IPS-11a (cell line): ENCODE results near the gene NEGR1.

Source experiments
- H3K4me3 ChIP-seq: one replicate; pipeline ENCODE4 v1.5.1; 2013; ENCODE audit warnings: low read depth, low read length, control low read depth

The NEGR1 gene

DNA sequence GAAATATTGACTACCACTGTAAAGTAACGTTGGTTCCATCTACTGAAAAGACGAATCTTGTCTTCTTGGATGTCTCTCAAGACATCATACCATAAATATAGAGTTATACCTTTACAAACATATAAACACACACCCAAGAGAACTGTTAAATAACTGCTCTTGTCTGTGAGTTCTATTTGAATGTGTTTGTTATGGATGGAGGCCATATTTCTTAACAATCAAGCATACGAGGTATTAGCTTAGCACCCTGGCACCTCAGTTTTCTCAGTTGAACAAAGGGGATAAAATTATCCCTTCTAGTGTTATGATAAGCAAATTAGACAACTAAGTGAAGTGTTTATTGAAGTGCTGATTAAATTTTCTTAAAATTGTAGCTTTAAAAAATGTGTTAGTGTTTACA is 864.9 kb downstream of the NEGR1 start:
- H3K4me3 ChIP-seq = no peak overlapping the region

DNA sequence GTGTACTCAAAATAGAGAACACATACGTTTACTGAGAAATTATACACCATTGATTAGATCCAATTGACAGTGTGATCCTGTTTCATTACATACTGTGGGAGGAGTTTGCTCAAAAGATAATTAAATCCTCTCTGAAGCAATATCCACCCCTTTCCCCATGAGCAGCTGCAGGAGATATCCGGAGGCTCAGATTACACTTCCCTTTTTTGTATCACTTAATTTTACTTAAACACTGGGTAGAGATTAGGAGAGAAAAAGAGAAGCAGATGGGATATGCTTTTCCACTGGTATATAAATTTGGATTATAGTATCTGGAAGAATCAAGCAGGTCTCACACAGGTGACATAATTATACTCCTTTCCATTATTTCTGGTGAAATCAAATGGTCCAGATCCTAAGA is 868.2 kb downstream of the NEGR1 start:
- no peak overlapping the region for H3K4me3 ChIP-seq

DNA sequence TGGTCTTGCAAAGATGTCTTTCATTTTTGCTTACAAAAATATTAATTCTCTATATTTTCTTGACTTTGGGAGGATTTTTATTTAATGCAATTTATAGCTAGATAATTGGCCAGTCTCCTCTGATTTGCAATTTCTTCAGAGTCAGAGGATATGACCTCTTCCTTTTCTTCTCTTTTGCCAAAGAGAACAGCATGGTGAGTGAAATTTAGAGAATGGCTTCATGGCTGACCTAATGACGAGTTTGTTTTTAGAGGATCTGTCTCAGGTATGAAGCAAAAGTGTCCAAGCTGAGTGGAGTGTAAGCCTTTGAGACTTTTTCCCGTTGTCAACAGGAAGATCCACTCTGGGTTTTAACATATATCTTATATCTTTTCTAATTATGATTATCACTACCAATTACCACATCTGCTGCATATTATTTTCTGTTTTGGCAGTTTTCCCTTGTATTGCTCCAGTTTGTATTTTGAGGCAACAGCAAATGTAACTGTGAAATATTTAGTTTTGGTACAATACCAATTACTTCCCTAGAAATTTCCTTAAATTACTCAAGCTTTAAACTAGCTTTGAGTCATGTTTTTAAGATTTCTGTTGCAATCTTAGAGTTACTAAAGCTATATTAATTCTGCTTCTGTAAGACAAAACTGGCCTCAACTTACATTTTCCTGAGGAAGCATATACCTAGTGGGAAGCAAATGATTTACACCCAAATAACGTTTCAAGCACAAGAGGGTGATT is 868.7 kb downstream of the NEGR1 start:
- no peak overlapping the region for H3K4me3 ChIP-seq

DNA sequence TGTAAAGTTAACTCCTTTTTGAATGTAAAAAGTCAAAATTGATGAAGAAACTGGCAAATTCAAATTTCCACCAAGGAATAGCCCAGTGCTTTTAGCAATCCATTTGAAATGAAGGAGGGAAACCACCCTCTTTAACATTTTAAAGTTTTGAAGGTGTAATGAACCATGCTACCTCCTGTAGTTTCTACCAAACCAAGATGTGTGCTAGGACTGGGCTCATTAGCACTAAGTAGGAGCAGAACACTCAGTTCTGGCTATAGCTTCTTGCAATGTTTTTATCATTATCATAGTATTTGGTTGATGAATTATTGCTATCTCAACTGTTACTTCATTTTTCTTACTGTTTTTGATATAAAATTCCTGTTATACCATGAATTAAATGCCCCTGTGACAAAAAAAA is 882.3 kb downstream of the NEGR1 start:
- H3K4me3 ChIP-seq = no peak overlapping the region

DNA sequence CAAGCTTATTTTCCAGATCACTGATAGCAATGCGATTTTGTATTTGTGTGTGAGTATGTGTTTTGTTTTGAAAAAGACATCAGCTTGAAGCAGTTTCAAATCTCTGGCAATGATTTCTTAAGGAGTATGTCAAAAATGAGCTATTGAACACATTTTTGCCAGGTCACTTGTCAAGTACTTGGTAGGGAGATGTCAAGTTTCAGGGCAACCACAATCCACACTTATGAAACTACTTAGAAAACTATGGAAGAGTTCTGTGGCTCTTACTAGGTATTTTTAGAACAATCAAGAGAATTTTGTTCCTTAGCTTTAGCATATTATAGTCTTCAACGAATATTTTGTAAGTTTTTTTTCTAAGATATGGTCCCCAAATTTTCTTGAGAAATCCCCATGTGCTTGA is 882.7 kb downstream of the NEGR1 start:
- H3K4me3 ChIP-seq = no peak overlapping the region

DNA sequence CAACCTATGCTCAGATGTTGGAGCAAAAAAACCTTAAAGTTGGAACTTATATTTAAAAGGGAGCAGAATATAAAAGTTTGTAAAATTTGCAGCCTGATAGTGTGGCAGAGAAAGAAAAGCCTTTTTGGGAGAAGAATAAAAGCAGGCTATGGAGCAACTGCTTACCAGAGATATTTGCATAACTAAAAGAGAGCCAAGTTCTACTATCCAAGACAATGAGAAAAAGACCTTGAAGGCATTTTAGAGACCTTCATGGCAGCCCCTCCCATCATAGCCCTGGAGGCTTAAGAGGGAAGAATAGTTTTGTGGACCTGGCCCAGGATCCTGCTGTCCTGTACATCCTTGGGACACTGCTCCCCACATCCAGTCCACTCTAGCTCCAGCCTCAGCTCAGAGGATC is 889.0 kb downstream of the NEGR1 start:
- no peak overlapping the region for H3K4me3 ChIP-seq

DNA sequence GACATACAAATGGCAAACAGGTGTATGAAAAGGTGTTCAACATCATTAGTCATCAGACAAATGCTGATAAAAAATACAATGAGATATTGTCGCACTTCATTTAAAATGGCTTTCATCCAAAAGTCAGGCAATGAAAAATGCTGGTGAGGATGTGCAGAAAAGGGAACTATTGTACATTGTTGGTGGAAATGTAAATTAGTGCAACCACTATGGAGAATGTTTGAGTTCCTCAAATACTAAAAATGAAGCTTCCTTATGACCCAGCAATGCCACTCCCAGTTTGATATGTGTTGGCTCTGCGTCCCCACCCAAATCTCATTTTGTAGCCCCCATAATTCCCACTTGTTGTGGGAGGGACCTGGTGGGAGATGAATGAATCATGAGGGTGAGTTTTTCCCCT is 891.8 kb downstream of the NEGR1 start:
- no peak overlapping the region for H3K4me3 ChIP-seq

DNA sequence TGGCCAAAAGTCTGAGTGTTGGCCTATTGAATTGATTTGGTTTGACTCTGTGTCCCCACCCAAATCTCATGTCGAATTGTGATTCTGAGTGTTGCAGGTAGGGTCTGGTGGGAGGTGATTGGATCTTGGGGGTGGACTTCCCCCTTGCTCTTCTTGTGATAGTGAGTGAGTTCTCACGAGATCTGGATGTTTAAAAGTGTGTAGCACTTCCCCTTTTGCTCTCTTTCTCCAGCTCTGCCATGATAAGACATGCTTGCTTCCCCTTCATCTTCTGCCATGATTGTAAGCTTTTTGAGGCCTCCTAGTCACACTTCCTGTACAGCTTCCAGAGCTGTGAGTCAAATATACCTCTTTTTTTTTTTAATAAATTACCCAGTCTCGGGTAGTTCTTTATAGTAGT is 904.5 kb downstream of the NEGR1 start:
- no peak overlapping the region for H3K4me3 ChIP-seq

DNA sequence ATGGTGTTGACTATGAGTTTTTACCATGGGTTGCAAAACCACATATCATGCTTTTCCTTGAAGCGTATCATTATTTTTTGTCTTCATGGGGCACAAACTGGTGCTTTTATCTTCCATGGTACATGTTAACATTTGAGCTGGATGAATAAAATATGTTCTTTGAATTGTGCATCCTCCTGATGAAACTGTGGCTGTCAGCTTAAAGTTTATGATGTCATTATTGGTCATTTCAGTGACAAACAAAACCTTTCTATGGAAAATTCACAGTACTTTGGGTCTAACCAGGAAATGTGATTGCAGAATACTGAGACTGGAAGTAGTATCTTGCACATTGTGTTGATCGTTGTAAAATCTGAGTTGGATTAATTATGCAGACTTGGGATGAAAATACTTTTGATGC is 909.8 kb downstream of the NEGR1 start:
- H3K4me3 ChIP-seq = no peak overlapping the region

DNA sequence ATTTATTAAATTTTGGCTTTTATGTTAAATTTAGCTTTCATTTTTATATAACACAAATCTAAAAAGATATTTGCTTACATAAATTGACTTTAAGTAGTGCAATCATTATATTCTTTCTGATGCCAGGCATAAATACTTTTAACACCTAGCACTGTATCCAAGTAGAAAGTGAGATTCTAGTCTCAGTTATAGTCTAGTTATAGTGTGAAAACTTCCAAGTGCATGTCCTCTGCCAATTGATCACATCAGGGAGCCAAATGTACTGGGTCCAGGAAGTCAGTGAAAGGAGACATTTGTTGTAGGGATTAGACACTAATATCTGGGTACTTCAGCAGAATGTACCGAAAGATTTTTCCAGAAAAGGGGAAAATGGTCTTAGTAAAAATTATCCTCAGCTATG is 910.8 kb downstream of the NEGR1 start:
- no peak overlapping the region for H3K4me3 ChIP-seq

DNA sequence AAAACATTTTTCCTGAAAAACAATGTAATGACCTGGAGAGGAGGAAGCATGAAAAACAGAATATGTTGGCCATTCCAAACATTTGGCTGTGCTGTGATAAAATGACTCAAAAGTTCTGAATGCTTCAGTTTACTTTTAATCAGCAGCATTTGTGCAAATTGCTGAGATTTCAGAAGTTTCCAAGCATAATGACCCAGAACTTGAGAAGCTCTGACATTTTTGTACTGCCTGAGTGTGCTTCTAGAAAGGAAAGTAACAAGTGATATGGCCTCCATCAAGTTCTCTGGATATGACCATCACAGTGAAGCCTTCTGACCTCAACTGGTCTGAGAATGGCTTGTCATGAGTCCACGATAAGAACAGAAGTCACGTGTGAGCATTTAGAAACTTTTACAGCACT is 918.1 kb downstream of the NEGR1 start:
- no peak overlapping the region for H3K4me3 ChIP-seq

DNA sequence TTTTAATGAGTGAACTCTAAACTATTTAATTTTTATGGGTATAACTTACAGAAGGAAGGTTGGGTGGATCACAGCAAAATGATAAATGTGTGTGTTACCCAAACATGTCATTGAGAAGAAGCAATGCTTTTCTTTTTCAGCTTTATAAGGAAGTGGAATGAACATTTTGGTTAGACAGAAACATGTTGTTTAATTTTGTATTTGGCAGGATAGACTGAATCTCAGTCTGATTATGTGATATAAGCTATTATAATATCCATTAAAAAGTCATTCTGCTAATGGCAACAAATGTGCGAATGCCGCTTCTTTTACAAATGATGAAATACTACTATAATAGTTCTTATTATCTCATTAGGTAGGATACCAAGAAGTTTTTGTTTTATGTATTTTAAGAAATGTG is 919.6 kb downstream of the NEGR1 start:
- H3K4me3 ChIP-seq = no peak overlapping the region

DNA sequence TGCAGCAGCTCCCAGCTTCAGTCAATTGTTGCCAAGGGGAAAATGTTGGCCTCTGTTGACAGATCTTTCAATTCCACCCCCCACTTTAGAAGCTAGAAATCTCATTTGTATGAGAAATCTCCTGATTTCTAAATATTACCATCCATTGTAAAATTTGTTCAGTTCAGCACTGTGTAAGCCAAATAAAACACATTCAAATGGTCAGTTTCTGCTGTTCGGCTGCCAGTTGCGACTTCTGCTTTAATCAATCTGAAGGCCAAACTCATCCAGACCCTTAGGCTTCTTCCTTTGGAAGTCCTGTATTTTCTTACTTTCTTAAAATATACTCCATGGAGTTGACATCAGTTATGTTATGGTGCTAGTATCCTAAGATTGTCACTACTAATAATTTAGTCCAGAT is 920.3 kb downstream of the NEGR1 start:
- no peak overlapping the region for H3K4me3 ChIP-seq

DNA sequence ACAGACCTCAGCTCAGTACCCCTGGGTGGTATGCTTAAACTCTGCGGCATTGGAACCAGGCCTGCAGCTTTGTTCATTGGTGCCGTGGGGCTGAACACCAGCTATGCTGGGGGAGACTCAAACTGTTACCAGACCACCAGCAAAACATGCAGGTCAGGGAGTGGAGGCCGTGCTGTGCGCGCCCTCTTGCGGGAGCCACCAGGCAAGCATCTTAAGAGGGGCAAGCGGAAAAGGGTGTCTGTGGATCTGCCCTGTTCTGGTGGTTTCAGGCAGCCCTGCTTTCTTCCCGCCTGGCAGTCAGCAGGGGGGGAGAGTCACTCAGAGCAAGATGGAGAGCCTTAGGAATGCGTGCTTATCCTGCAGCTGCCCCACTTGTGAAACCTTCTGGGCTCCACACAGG is 924.6 kb downstream of the NEGR1 start:
- H3K4me3 ChIP-seq = no peak overlapping the region

DNA sequence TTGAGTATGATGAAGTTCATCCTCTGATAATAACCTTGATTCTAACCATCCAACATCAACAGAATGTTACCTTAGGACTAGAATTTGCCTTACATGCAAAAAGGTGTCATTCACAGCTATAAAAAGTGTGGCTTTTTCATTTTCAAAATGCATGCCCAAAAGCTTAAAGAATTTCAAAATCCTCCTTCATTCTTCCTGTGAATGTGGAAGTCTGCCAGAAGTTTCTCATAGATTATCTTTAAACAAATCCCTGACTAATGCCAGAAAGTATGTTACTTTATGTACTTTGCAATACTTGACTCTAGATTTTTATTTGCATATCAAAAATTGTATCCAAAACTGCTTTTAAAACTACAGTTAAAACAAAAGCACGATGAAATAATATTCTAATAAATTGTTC is 930.9 kb downstream of the NEGR1 start:
- H3K4me3 ChIP-seq = no peak overlapping the region

DNA sequence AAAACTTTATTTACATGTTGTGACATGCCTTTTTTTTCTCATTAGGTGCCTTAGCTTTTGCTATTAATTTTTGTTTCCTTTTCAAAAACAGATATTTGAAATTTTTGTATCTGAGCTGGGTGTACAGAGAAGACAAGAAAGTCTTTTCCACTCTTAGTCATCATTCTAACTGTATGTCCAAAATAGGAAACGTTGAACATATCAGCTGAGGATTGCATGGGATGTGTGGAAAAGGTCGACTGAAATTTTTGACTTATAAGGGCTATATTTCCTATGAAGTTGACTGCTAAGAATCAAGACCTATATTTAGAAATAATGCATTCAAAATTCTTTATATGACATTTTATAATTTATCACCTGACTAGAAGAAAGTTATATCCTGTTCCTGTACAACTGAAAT is 931.5 kb downstream of the NEGR1 start:
- H3K4me3 ChIP-seq = no peak overlapping the region

DNA sequence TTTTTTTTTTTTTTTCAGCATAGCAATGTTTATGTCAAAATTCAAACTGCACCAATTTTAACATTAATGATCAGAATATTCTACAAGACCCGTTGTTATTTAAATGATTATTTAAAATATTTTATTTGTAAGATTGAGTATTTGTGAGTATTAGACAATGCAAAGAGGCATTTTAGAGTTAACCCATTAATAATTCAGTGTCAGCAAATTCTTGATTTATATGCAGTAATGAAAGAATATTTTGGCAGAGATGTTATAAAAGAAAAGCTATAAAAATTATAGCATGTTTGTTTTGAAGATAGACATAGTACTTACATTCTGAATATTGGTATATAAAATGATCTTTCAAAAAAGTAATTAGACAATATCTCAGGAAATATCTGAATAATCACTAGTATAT is 932.0 kb downstream of the NEGR1 start:
- no peak overlapping the region for H3K4me3 ChIP-seq
